B cell (primary cell): ENCODE results near the gene PARP8. TPM values are rescaled to one million over a fixed set of nuclear protein-coding genes. Genes with fewer than 3 reads are reported as not detected.
"Not testable (repeated sequence)": the region's sequence is repeated elsewhere in the genome, so short reads cannot be mapped to it uniquely, and the experiment has no call there.

Source experiments
- ATAC-seq: fragments of 200-7000 bp; cut with Tn5 transposase; one replicate; pipeline ENCODE4 v1.10.0; 2021; ENCODE audit warnings: low read depth, mild to moderate bottlenecking, moderate number of reproducible peaks, moderate library complexity
- CTCF ChIA-PET: fragments of 350-600 bp; sonication (Branson Sonifier 250); formaldehyde crosslinking; loops from one replicate; lab custom pipeline; 2021; ENCODE audit warnings: antibody characterized with exemption, inconsistent platforms; lab: Charles Lee
- POLR2A ChIA-PET: fragments of 350-600 bp; sonication (Branson Sonifier 250); formaldehyde crosslinking; loops from one replicate; lab custom pipeline; 2021; ENCODE audit warnings: antibody characterized with exemption; lab: Charles Lee
- DNase-seq: peaks from one replicate; pipeline ENCODE4 v3.0.0; 2013
- H2AFZ ChIP-seq: 2 replicates; pipeline ENCODE4 v1.6.1; 2012; ENCODE audit warnings: mild to moderate bottlenecking, low read depth, low read length; ENCODE audit not compliant: insufficient read depth, poor library complexity, severe bottlenecking
- H3K27ac ChIP-seq, 2 donors: 1 replicate in 1 of 2; 2 replicates in 1 of 2; pipeline ENCODE4 v1.5.1; 2012 to 2013; ENCODE audit warnings: low read length in 2 of 2, mild to moderate bottlenecking in 2 of 2, moderate library complexity in 1 of 2
- H3K27me3 ChIP-seq, 4 experiments: fragments of 200-600 bp in 1 of 4; sonication (generic) in 1 of 4; replicated peaks in 1 of 4; 1 replicate in 2 of 4; 2 replicates in 2 of 4; pipeline versions ENCODE4 v1.6.1 to v1.7.0; 2013 to 2016; ENCODE audit warnings: low read length in 3 of 4, mild to moderate bottlenecking in 2 of 4, mixed read lengths in 1 of 4, moderate library complexity in 1 of 4; ENCODE audit not compliant: insufficient read depth in 4 of 4, control insufficient read depth in 3 of 4; ENCODE audit errors: control extremely low read depth in 1 of 4
- H3K36me3 ChIP-seq, 2 experiments: replicated peaks in 1 of 2; 1 replicate in 1 of 2; 2 replicates in 1 of 2; pipeline versions ENCODE4 v1.6.1 to v1.7.1; 2013; ENCODE audit warnings: low read length in 1 of 2; ENCODE audit not compliant: insufficient read depth in 2 of 2, control insufficient read depth in 1 of 2; ENCODE audit errors: control extremely low read depth in 1 of 2, extremely low read depth in 1 of 2
- H3K4me1 ChIP-seq, 2 donors: fragments of 200-600 bp in 1 of 2; sonication (generic) in 1 of 2; 1 replicate in 1 of 2; 2 replicates in 1 of 2; pipeline versions ENCODE4 v1.5.1 to v1.6.1; 2013 to 2017; ENCODE audit warnings: low read length in 2 of 2; ENCODE audit not compliant: control insufficient read depth in 2 of 2, insufficient read depth in 2 of 2
- H3K4me2 ChIP-seq: replicated peaks from 2 replicates; pipeline ENCODE3; 2012; ENCODE audit warnings: mild to moderate bottlenecking, low read depth, low read length; ENCODE audit not compliant: poor library complexity, severe bottlenecking
- H3K4me3 ChIP-seq, 5 experiments: fragments of 200-600 bp in 1 of 5; sonication (generic) in 1 of 5; 1 replicate in 3 of 5; 2 replicates in 2 of 5; pipeline versions ENCODE4 v1.5.1 to v1.7.0; 2011 to 2016; ENCODE audit warnings: low read length in 4 of 5, mild to moderate bottlenecking in 4 of 5, low read depth in 2 of 5, control low read depth in 1 of 5, moderate library complexity in 1 of 5; ENCODE audit not compliant: insufficient read depth in 1 of 5; ENCODE audit errors: control extremely low read depth in 1 of 5, extremely low read depth in 1 of 5
- H3K79me2 ChIP-seq: fragments of 200-600 bp; sonication (generic); one replicate; pipeline ENCODE4 v1.6.0; 2016; ENCODE audit warnings: low read length; ENCODE audit not compliant: control insufficient read depth, insufficient read depth
- H3K9ac ChIP-seq: fragments of 200-600 bp; sonication (generic); 2 replicates; pipeline ENCODE4 v1.6.1; 2017; ENCODE audit warnings: mild to moderate bottlenecking, low read length, moderate library complexity
- H3K9me3 ChIP-seq, 3 donors: one replicate each; pipeline versions ENCODE4 v1.6.1 to v1.7.1; 2013; ENCODE audit warnings: low read length in 2 of 3; ENCODE audit not compliant: control insufficient read depth in 2 of 3, insufficient read depth in 1 of 3; ENCODE audit errors: control extremely low read depth in 1 of 3
- H4K20me1 ChIP-seq: 2 replicates; pipeline ENCODE4 v1.6.0; 2012; ENCODE audit warnings: mild to moderate bottlenecking, low read length; ENCODE audit not compliant: insufficient read depth, control insufficient read depth, poor library complexity, severe bottlenecking
- H3K27ac Mint-ChIP-seq: one replicate; pipeline ENCODE4 v1.8.0; 2021; ENCODE audit warnings: mixed read lengths
- H3K27me3 Mint-ChIP-seq: one replicate; pipeline ENCODE4 v1.8.0; 2021; ENCODE audit warnings: mixed read lengths
- H3K4me1 Mint-ChIP-seq: one replicate; pipeline ENCODE4 v1.8.0; 2021; ENCODE audit warnings: mixed read lengths
- H3K4me3 Mint-ChIP-seq: one replicate; pipeline ENCODE4 v1.8.0; 2021; ENCODE audit warnings: mixed read lengths
- H3K9me3 Mint-ChIP-seq: one replicate; pipeline ENCODE4 v1.8.0; 2022; ENCODE audit warnings: mixed read lengths; ENCODE audit not compliant: insufficient read depth
- CTCF ChIP-seq: fragments of 200-600 bp; IDR thresholded peaks from one replicate; pipeline ENCODE4 v1.8.0; 2022; ENCODE audit warnings: antibody characterized with exemption, mild to moderate bottlenecking
- EZH2 ChIP-seq: IDR thresholded peaks from 2 replicates; pipeline ENCODE4 v1.6.1; 2012; ENCODE audit warnings: borderline replicate concordance, low read depth, mild to moderate bottlenecking, moderate library complexity, low read length; ENCODE audit not compliant: insufficient read depth, poor library complexity, severe bottlenecking
- WGBS: methylation state at CpG from one replicate; pipeline ENCODE4 v1.1.5; 2013; ENCODE audit warnings: missing lambda C conversion rate; ENCODE audit not compliant: insufficient coverage; 5-methylcytosine and 5-hydroxymethylcytosine counted together
- intact Hi-C: fragments of 100-400 bp; cut with micrococcal nuclease; formaldehyde crosslinking; loops from one replicate; pipeline ENCODE4 v1.10.0; 2022
- polyA plus RNA-seq: library from polyadenylated mRNA; depleted of rRNA; stranded (reverse); fragments of >200 nt; gene quantifications from 2 replicates; pipeline ENCODE4 v1.2.3, GENCODE V29; 2012
- total RNA-seq, 2 donors: library from RNA; stranded (reverse); fragments of 120-200 nt in 1 of 2; gene quantifications; 1 replicate in 1 of 2; 2 replicates in 1 of 2; pipeline versions ENCODE4 v1.2.3 to v1.2.4, GENCODE V29; 2013 to 2022

The PARP8 gene
- total and polyA plus RNA-seq, 2 donors (not counting 1 experiment from before 2014, with no cell fraction given): 36.2 to 83.6 TPM

- Mint-ChIP-seq H3K27ac (no peak overlapping the region), H3K27me3 (no peaks in the 10 kb centered on the region), H3K9me3 (no peaks in the 10 kb centered on the region), H3K4me3 (no peak overlapping the region), H3K4me1 (peaks cover 57% of the 10 kb centered on the region)
- H3K27me3 ChIP-seq: no peaks in the 10 kb centered on the region
- WGBS: no CpG with 5 or more reads among the region's 2 CpGs
- no peak for DNase-seq
- no peak for ATAC-seq
- H3K79me2 ChIP-seq: peaks cover 90% of the 10 kb centered on the region
- H3K27ac ChIP-seq: no peak overlapping the region
- no peaks in the 10 kb centered on the region for H4K20me1 ChIP-seq
- H3K9ac ChIP-seq: no peak overlapping the region
- H3K9me3 ChIP-seq: no peaks in the 10 kb centered on the region
- peaks cover 0 to 3% of the 10 kb centered on the region in 2 experiments for H3K36me3 ChIP-seq
- H3K4me2 ChIP-seq: no peak overlapping the region
- ChIA-PET CTCF (no interaction called here), POLR2A (no interaction called here)
- no peak overlapping the region for H3K4me3 ChIP-seq
- H2AFZ ChIP-seq: no peak overlapping the region
- intact Hi-C loops: no loop called here
- peaks cover 20 to 35% of the 10 kb centered on the region in 2 donors for H3K4me1 ChIP-seq
- TF ChIP-seq CTCF (no peak), EZH2 (no peak)
These were observed 6.2 kb downstream of the PARP8 start for GRCh38 chr5:50672663-50673062.

GRCh38 chr5:50673444-50673843, 7.0 kb downstream of the PARP8 start:
- no CpG with 5 or more reads among the region's 3 CpGs for WGBS
- H4K20me1 ChIP-seq, H3K27me3 Mint-ChIP-seq, ATAC-seq, H3K27ac Mint-ChIP-seq, DNase-seq, H3K4me2 ChIP-seq, H3K4me3 Mint-ChIP-seq, H3K27ac ChIP-seq, H3K36me3 ChIP-seq, H3K9ac ChIP-seq, intact Hi-C loops, H3K9me3 ChIP-seq, POLR2A ChIA-PET, H3K27me3 ChIP-seq, H3K4me3 ChIP-seq, CTCF ChIA-PET, H3K9me3 Mint-ChIP-seq, H2AFZ ChIP-seq: not testable (repeated sequence)
- peaks cover 96% of the 10 kb centered on the region for H3K79me2 ChIP-seq
- H3K4me1 Mint-ChIP-seq: peaks cover 55% of the 10 kb centered on the region
- H3K4me1 ChIP-seq: peaks cover 20 to 35% of the 10 kb centered on the region in 2 donors
